ENCODE measurements around the gene FEV. TPM values are rescaled to one million over a fixed set of nuclear protein-coding genes. Genes with fewer than 3 reads are reported as not detected.

FEV gene
- total RNA-seq, 1 donor, result not detected

- no peak overlapping the region for H2AFZ ChIP-seq (ENCODE audit: low read length)
- peaks cover 7% of the 10 kb centered on the region for H4K20me1 ChIP-seq (ENCODE audit: insufficient read depth, low read length)
- peaks cover 68% of the 10 kb centered on the region for H3K27me3 ChIP-seq (ENCODE audit: insufficient read depth, low read length)
- H3K4me3 ChIP-seq (ENCODE audit: insufficient read depth, low read length), result no peak overlapping the region
- no peak overlapping the region for H3K27ac ChIP-seq (ENCODE audit: low read depth, low read length)
- H3K4me1 ChIP-seq (ENCODE audit: insufficient read depth, low read length), result peaks cover 6% of the 10 kb centered on the region
- no peak for DNase-seq (ENCODE audit: insufficient read length, low spot score, missing footprints)
- no peaks in the 10 kb centered on the region for H3K9me3 ChIP-seq (ENCODE audit: low read depth, low read length)
- no peaks in the 10 kb centered on the region for H3K36me3 ChIP-seq (ENCODE audit: insufficient read depth, low read length)
- TF ChIP-seq, protein P1, sequence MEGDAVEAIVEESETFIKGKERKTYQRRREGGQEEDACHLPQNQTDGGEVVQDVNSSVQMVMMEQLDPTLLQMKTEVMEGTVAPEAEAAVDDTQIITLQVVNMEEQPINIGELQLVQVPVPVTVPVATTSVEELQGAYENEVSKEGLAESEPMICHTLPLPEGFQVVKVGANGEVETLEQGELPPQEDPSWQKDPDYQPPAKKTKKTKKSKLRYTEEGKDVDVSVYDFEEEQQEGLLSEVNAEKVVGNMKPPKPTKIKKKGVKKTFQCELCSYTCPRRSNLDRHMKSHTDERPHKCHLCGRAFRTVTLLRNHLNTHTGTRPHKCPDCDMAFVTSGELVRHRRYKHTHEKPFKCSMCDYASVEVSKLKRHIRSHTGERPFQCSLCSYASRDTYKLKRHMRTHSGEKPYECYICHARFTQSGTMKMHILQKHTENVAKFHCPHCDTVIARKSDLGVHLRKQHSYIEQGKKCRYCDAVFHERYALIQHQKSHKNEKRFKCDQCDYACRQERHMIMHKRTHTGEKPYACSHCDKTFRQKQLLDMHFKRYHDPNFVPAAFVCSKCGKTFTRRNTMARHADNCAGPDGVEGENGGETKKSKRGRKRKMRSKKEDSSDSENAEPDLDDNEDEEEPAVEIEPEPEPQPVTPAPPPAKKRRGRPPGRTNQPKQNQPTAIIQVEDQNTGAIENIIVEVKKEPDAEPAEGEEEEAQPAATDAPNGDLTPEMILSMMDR (IDR thresholded peaks at IDR 0.05; ENCODE audit: extremely low read depth, low read depth, low read length), result no peak
- no peak overlapping the region for H3K4me2 ChIP-seq (ENCODE audit: insufficient read depth, low read length)
- no peaks in the 10 kb centered on the region for H3K79me2 ChIP-seq (ENCODE audit: insufficient read depth, low read length)
Measured at GRCh38 chr2:218995561-218995960, 10.6 kb upstream of the FEV start.

DNA sequence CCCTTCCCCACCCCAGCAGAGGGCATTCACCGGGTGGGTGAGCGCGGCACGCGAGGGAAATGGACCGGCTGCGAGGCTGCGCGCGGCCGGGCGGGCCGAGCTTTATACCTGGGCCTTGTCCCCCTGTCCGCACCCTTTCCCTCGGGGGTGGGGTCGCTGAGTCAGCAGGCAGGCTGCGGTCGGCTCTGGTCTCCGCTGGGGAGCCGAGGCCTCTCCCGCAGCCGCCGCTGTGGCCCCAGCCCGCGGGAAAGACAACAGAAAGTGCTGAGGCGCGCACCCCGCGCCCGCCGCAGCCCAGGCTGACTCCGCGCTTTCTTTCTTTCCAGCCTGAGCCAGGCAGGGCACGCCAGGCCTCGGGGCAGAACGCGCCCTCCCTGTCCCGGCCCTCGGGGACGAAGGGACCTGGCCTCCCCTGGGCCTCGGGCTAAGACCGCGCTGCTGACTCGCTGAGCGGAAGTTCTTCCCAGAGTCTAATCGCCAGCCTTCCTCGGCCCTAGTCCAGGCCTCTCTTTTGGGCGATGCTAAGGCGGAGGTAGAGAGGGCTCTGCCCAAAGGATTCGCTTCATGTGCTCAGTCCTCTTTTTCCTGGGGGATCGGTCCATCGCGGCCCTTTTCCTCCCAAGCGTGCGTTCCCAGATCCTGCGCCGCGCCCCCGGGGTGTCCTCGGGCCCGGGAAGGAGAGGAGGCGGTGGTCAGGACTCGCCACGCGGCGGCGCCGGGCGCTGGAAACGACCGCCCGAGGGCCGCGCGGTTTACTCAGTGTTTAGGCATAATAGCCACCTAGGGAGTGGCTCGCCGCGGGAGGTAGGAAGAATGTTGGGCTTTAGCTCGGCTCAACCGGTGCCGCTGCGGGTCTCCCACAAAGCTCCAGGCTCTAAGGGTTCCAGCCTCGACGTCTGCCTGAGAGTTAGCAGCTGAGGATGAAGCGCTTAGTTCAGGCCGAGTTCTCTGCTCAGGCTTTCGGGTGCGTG, 8.6 kb upstream of the FEV start, which contains the start of gene CRYBA2:
Gene CRYBA2, minus strand, starts transcription at position 78 of the 971 bp plus-strand sequence. CDS start 246 bp downstream, outside the sequence.
- Histone ChIP-seq H3K27ac (ENCODE audit: low read depth, low read length) (no peak within 1 kb of the TSS), H3K4me2 (ENCODE audit: insufficient read depth, low read length) (peak within 1 kb of the TSS; percentile 72), H3K27me3 (ENCODE audit: insufficient read depth, low read length) (peaks cover 71% of the 10 kb centered on the region), H3K4me1 (ENCODE audit: insufficient read depth, low read length) (peaks cover 6% of the 10 kb centered on the region), H3K4me3 (ENCODE audit: insufficient read depth, low read length) (peak within 1 kb of the TSS; percentile 47), H2AFZ (ENCODE audit: low read length) (no peak within 1 kb of the TSS), H3K9me3 (ENCODE audit: low read depth, low read length) (no peaks in the 10 kb centered on the region), H3K79me2 (ENCODE audit: insufficient read depth, low read length) (no peaks in the 10 kb centered on the region), H3K36me3 (ENCODE audit: insufficient read depth, low read length) (no peaks in the 10 kb centered on the region), H4K20me1 (ENCODE audit: insufficient read depth, low read length) (peaks cover 7% of the 10 kb centered on the region)
- TF ChIP-seq, protein P1 (IDR thresholded peaks at IDR 0.05; ENCODE audit: extremely low read depth, low read depth, low read length), result no peak
- DNase-seq (ENCODE audit: insufficient read length, low spot score, missing footprints), result peak; percentile 90

DNA sequence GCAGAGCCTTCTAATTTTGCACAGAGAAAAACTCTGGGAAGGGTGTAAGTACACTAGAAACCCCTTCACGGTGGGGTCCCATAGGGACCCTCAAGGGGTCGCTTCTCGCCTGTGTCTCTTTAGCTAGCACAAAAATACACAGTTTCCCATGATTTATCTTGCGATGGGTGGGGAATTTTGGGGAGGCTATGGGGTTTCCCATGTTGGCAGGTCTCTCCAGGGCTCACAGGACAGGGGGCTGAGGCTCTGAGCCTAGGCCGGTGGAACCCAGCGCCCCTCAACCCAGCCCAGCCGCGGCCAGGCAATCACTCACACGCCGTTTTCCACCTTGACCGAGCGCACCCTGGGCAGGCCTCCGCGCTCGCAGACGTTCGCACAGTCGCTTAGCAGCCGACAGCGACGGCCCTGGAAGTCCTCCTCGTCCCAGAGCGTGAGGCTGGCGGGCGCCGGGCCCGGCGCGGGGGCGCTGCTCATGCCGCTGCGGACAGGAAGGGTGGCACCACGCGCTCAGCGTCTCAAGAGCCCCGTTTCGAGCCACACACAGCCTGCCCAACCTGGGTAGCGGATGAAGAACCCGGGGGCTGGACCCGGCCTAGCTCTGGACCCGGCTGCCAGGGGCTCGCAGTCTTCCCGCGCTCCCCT, 7.8 kb upstream of the FEV start:
- no peak overlapping the region for H2AFZ ChIP-seq (ENCODE audit: low read length)

More for the DNA sequence above, 7.8 kb upstream of the FEV start:
- peaks cover 6% of the 10 kb centered on the region for H3K4me1 ChIP-seq (ENCODE audit: insufficient read depth, low read length)
- peak; percentile 88 for DNase-seq (ENCODE audit: insufficient read length, low spot score, missing footprints)
- H3K27me3 ChIP-seq (ENCODE audit: insufficient read depth, low read length), result peaks cover 79% of the 10 kb centered on the region
- TF ChIP-seq, protein P1 (IDR thresholded peaks at IDR 0.05; ENCODE audit: extremely low read depth, low read depth, low read length), result no peak
- no peaks in the 10 kb centered on the region for H3K36me3 ChIP-seq (ENCODE audit: insufficient read depth, low read length)
- H3K27ac ChIP-seq (ENCODE audit: low read depth, low read length), result no peak overlapping the region
- no peaks in the 10 kb centered on the region for H3K9me3 ChIP-seq (ENCODE audit: low read depth, low read length)
- peaks cover 7% of the 10 kb centered on the region for H4K20me1 ChIP-seq (ENCODE audit: insufficient read depth, low read length)
- peak overlapping the region; percentile 72 for H3K4me2 ChIP-seq (ENCODE audit: insufficient read depth, low read length)
- no peaks in the 10 kb centered on the region for H3K79me2 ChIP-seq (ENCODE audit: insufficient read depth, low read length)
- no peak overlapping the region for H3K4me3 ChIP-seq (ENCODE audit: insufficient read depth, low read length)

All from osteoblast (primary cell).